Muscle of leg (tissue), 11 donors: ENCODE data around the gene ARHGAP9. TPM values are rescaled to one million over a fixed set of nuclear protein-coding genes. Genes with fewer than 3 reads are reported as not detected.
"Not testable (repeated sequence)": the region's sequence is repeated elsewhere in the genome, so short reads cannot be mapped to it uniquely, and the experiment has no call there.

Experiments used
- DNase-seq: peaks from one replicate; pipeline ENCODE4 v3.0.0; 2013
- H3K27ac ChIP-seq: one replicate; pipeline ENCODE4 v1.5.1; 2013; ENCODE audit warnings: mild to moderate bottlenecking, low read length, control low read depth
- H3K27me3 ChIP-seq: one replicate; pipeline ENCODE4 v1.6.1; 2013; ENCODE audit warnings: low read length; ENCODE audit not compliant: control insufficient read depth, insufficient read depth
- H3K36me3 ChIP-seq: one replicate; pipeline ENCODE4 v1.6.1; 2013; ENCODE audit warnings: low read length; ENCODE audit not compliant: control insufficient read depth, insufficient read depth
- H3K4me1 ChIP-seq: one replicate; pipeline ENCODE4 v1.6.1; 2013; ENCODE audit warnings: low read length; ENCODE audit not compliant: control insufficient read depth, insufficient read depth
- H3K4me3 ChIP-seq: one replicate; pipeline ENCODE4 v1.5.1; 2013; ENCODE audit warnings: low read length, control low read depth
- H3K9me3 ChIP-seq: replicated peaks from 2 replicates; pipeline ENCODE4 v1.6.1; 2013; ENCODE audit warnings: low read depth, low read length; ENCODE audit not compliant: control insufficient read depth
- WGBS: methylation state at CpG from one replicate; pipeline ENCODE4 v1.1.5; 2013; ENCODE audit warnings: missing lambda C conversion rate; ENCODE audit not compliant: insufficient coverage; 5-methylcytosine and 5-hydroxymethylcytosine counted together
- polyA plus RNA-seq, 8 donors: library from polyadenylated mRNA; unstranded; fragments of 120-200 nt; gene quantifications; one replicate each; pipeline versions ENCODE4 v1.2.1 to v1.2.3, GENCODE V29; 2013; ENCODE audit warnings: inconsistent platforms in 1 of 8, low replicate concordance in 1 of 8; ENCODE audit not compliant: insufficient read length in 8 of 8, insufficient read depth in 1 of 8
- total RNA-seq: library from RNA; stranded (reverse); fragments of 120-200 nt; gene quantifications from one replicate; pipeline ENCODE4 v1.2.4, GENCODE V29; 2013

The ARHGAP9 gene
- total and polyA plus RNA-seq, 9 donors: 3.6 to 6.9 (median 5.3) TPM

DNA sequence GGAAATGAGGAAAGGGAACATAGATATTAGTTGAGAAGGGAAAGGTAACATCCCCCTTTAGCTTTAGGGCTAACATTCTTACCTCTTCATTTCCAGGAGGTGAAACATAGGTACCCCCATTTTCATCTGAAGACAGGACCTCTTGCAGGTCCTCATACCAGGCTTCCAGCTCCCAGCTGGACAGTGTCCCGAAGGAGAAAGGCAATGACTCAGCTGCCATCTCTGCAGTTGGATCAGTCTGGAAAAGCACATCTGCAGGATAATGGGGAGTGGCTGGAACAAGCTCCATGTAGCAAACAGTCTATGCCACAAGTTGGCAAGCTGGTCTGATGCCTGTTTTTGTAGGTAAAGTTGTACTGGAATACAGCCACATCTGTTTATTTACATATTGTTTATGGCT lies 37.5 kb upstream of the ARHGAP9 start:
- Histone ChIP-seq H3K4me3 (no peak overlapping the region), H3K9me3 (no peaks in the 10 kb centered on the region), H3K27me3 (no peaks in the 10 kb centered on the region), H3K4me1 (peaks cover 34% of the 10 kb centered on the region), H3K36me3 (peaks cover 55% of the 10 kb centered on the region), H3K27ac (no peak overlapping the region)
- no peak for DNase-seq
- 90% methylated on average over 1 of the region's 1 CpG for WGBS

DNA sequence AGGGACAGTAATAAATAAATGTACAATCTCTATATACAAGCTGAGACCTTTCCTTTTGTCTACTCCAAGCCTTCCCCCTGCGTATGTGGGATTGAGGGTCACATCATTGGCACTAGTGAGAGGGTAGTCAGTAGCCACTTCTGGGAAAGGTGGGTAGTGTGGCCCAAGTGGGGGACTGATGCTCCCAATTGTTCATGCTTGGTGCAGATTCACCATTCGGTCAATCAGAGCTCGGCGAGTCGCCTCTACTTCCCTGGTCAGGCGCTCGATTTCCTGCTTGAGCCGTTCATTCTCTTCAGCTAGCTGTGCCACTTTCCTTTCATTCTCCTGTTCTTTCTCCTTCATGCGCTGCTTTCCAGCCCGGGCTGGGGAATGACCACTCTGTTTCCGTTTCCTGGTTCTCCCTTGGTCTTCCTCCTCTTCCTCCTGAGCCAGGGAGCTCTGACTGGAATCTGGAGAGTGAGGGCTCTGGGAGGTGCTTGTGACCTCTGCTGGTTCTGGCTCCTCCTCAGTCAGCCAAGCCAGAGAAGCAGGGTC lies 37.0 kb upstream of the ARHGAP9 start:
- Histone ChIP-seq H3K4me3 (no peak overlapping the region), H3K9me3 (no peaks in the 10 kb centered on the region), H3K4me1 (peaks cover 29% of the 10 kb centered on the region), H3K27ac (no peak overlapping the region), H3K36me3 (peaks cover 60% of the 10 kb centered on the region), H3K27me3 (no peaks in the 10 kb centered on the region)
- DNase-seq: no peak
- WGBS: 91% methylated on average over 8 of the region's 11 CpGs

DNA sequence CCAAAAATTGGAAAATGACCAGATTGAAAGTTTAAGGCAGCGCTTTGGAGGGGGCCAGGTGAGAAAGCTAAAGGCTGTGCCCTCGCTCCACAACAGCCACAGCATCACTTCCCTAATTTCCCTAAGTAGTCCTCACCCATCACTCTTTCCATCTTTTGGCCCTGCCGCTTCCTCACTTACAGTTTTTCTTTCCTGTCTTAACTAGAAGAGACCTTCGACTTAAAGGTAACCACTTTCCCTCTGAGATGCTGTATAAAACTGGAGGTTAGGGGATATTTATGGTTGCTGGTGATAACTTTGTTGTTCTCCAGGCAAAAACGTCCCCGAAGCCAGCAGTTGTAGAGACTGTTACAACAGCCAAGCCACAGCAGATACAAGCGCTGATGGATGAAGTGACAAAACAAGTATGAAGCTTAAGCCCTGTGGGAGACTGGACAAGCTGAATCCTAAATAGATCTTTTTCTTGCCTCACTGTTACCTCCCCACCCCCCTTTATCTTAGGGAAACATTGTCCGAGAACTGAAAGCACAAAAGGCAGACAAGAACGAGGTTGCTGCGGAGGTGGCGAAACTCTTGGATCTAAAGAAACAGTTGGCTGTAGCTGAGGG lies 36.4 kb upstream of the ARHGAP9 start:
- Histone ChIP-seq H3K27ac (no peak overlapping the region), H3K36me3 (peaks cover 66% of the 10 kb centered on the region), H3K4me1 (peaks cover 22% of the 10 kb centered on the region), H3K27me3 (no peaks in the 10 kb centered on the region), H3K9me3 (no peaks in the 10 kb centered on the region), H3K4me3 (no peak overlapping the region)
- WGBS: 92% methylated on average over 6 of the region's 11 CpGs
- DNase-seq: no peak

DNA sequence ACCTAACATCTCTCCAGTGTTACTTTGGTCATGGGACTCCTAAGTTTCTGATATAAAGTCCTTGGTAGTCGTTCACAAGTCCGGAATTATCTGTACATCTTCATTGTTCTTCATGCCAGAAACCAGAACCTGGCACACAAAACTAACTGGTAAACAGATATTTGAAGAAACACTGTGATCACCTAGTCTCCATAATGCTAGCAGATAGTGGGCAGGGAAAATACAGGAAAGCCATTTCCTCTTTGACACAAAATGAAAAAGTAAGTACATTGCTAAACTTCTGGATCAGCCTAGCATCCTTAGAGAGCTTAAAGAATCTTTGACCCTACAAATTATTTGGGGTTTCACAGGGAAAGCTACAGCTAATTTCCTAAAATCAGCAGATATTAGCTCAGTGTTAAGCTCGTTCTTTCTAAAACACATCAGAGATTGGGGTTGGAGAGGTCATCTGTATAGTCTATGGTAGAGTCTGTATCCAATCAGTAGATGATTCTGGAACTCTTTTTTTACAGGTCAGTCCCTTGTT lies 35.8 kb upstream of the ARHGAP9 start:
- H3K27me3 ChIP-seq: no peaks in the 10 kb centered on the region
- no peak for DNase-seq
- H3K4me1 ChIP-seq: peaks cover 19% of the 10 kb centered on the region
- H3K4me3 ChIP-seq: no peak overlapping the region
- H3K27ac ChIP-seq: no peak overlapping the region
- H3K9me3 ChIP-seq: no peaks in the 10 kb centered on the region
- peaks cover 71% of the 10 kb centered on the region for H3K36me3 ChIP-seq
- WGBS: no CpG with 5 or more reads among the region's 3 CpGs

DNA sequence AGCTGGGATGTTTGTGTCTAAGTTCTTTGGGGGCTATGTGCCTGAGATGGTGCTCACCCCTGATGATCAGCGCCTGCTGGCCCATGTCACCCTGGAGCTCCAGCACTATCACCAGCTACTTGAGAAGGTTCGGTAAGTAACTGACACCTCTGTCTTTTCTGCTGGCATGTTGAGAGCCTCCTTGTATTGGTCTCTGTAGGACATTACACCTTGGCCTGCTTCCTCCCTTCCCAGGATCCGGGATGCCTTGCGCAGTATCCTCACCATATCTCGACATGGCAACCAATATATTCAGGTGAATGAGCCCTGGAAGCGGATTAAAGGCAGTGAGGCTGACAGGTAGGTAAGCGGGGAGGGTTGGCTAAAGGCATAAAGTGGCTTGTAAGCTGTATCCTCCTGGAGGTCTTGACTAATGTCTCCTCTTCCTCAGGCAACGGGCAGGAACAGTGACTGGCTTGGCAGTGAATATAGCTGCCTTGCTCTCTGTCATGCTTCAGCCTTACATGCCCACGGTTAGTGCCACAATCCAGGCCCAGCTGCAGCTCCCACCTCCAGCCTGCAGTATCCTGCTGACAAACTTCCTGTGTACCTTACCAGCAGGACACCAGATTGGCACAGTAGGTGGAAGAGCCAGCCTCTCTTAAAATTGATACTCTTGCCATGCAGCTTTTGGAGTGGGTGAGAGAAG lies 35.2 kb upstream of the ARHGAP9 start:
- Histone ChIP-seq H3K4me1 (peaks cover 19% of the 10 kb centered on the region), H3K36me3 (peaks cover 77% of the 10 kb centered on the region)
- 90% methylated on average over 6 of the region's 9 CpGs for WGBS

DNA sequence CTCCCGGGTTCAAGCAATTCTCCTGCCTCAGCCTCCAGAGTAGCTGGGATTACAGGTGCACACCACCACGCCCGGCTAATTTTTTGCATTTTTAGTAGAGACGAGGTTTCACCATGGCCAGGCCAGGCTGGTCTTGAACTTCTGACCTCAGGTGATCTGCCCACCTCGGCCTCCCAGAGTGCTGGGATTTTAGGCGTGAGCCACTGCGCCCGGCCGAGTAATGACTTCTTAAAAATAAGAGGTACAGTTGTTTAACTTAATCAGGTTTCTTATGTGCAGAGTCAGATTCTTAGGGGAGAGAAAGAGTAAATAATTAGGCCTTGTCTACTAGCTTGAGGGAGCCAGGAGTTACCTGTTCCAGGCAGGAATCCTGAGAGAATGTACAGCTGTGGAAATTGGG lies 34.6 kb upstream of the ARHGAP9 start:
- not testable (repeated sequence) for H3K27ac ChIP-seq, H3K27me3 ChIP-seq, DNase-seq, H3K4me3 ChIP-seq, H3K9me3 ChIP-seq
- Histone ChIP-seq H3K4me1 (peaks cover 14% of the 10 kb centered on the region), H3K36me3 (peaks cover 82% of the 10 kb centered on the region)
- WGBS: 92% methylated on average over 9 of the region's 9 CpGs

More for the DNA sequence above, 35.2 kb upstream of the ARHGAP9 start:
- H3K27me3 ChIP-seq: no peaks in the 10 kb centered on the region
- H3K9me3 ChIP-seq: no peaks in the 10 kb centered on the region
- H3K4me3 ChIP-seq: no peak overlapping the region
- H3K27ac ChIP-seq: no peak overlapping the region
- no peak for DNase-seq

DNA sequence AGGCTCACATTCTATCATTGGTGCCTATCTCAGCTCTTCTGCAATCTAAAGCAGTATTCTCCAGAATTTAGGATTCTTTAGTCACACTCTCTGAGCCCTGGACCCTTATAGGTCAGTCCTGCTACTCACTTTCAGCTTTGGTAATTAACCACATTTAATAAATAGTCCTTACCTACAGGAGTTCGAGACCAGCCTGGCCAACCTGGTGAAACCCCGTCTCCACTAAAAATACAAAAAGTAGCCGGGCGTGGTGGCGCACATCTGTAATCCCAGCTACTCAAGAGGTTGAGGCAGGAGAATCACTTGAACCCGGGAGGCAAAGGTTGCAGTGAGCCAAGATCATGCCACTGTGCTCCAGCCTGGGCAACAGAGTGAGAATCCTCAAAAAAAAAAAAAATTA lies 34.0 kb upstream of the ARHGAP9 start:
- not testable (repeated sequence) for H3K27me3 ChIP-seq, H3K4me1 ChIP-seq, DNase-seq, H3K4me3 ChIP-seq, H3K27ac ChIP-seq, H3K9me3 ChIP-seq
- H3K36me3 ChIP-seq: peaks cover 84% of the 10 kb centered on the region
- WGBS: no CpG with 5 or more reads among the region's 6 CpGs

DNA sequence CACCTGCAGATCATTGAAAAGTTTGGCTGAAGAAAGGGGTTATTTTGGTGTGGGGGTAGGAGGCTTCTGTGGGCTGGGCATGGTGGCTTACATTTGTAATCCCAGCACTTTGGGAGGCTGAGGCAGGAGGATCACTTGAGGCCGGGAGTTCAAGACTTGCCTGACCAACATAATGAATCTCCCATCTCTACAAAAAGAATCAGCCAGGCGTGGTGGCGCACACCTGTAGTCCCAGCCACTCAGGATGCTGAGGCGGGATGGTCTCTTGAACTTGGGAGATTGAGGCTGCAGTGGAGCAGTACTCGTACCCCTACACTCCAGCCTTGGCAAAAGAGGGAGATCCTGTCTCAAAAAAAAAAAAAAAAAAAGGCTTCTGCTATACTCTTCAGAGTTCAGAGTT lies 33.6 kb upstream of the ARHGAP9 start:
- WGBS: 100% methylated on average over 1 of the region's 5 CpGs
- H3K4me1 ChIP-seq: peaks cover 5% of the 10 kb centered on the region
- H3K4me3 ChIP-seq: no peak overlapping the region
- no peak for DNase-seq
- no peak overlapping the region for H3K27ac ChIP-seq
- H3K27me3 ChIP-seq: no peaks in the 10 kb centered on the region
- H3K9me3 ChIP-seq: no peaks in the 10 kb centered on the region
- H3K36me3 ChIP-seq: peaks cover 83% of the 10 kb centered on the region

DNA sequence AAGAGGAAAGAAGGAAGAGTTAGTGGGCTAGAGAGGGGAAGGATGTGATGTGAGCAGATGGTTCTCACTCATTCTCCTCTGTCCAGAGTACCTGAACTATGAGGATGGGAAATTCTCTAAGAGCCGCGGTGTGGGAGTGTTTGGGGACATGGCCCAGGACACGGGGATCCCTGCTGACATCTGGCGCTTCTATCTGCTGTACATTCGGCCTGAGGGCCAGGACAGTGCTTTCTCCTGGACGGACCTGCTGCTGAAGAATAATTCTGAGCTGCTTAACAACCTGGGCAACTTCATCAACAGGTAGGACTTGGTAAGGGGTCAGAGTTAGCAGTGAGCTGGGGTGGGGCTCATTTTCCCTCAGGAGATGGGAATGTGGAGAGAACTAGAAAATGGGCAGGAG lies 33.0 kb upstream of the ARHGAP9 start:
- no peaks in the 10 kb centered on the region for H3K4me1 ChIP-seq
- H3K36me3 ChIP-seq: peaks cover 77% of the 10 kb centered on the region
- no peak overlapping the region for H3K27ac ChIP-seq
- H3K9me3 ChIP-seq: no peaks in the 10 kb centered on the region
- no peak for DNase-seq
- H3K27me3 ChIP-seq: no peaks in the 10 kb centered on the region
- no peak overlapping the region for H3K4me3 ChIP-seq
- 89% methylated on average over 6 of the region's 6 CpGs for WGBS

DNA sequence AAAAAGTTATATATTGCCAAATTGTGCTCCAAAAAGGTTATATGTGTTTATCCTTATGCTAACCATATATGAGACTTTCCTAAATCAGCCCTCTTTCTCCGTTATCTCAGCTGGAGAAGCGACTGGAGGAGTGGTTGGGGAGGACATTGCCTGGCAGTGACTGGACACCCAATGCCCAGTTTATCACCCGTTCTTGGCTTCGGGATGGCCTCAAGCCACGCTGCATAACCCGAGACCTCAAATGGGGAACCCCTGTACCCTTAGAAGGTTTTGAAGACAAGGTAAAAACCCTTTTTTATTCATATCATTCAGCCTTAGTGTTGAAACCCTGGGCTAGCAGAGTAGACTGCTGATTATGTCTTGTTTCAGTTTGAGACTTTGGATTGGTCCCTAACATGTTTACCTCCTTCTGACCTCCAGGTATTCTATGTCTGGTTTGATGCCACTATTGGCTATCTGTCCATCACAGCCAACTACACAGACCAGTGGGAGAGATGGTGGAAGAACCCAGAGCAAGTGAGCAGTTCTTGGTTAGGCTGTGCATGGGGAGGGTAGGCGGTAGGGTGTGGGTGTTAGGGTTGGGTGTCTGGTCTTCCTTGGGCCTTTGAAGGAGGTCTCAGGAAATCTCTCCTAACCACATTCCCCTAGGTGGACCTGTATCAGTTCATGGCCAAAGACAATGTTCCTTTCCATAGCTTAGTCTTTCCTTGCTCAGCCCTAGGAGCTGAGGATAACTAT lies 32.1 kb upstream of the ARHGAP9 start:
- WGBS: no CpG with 5 or more reads among the region's 7 CpGs
- Histone ChIP-seq H3K9me3 (no peaks in the 10 kb centered on the region), H3K27ac (no peak overlapping the region), H3K4me1 (no peaks in the 10 kb centered on the region), H3K4me3 (no peak overlapping the region), H3K36me3 (peaks cover 71% of the 10 kb centered on the region), H3K27me3 (no peaks in the 10 kb centered on the region)
- no peak for DNase-seq
